IPS-18a (cell line): ENCODE data around the gene SIGLEC5.
A peak's percentile ranks its signal among the peaks of the same experiment; 100 is the strongest.

Experiments used
- H3K27ac ChIP-seq: one replicate; pipeline ENCODE4 v1.5.1; 2013; ENCODE audit warnings: low read length
- H3K27me3 ChIP-seq: one replicate; pipeline ENCODE4 v1.6.1; 2013; ENCODE audit warnings: mild to moderate bottlenecking, low read length; ENCODE audit not compliant: control insufficient read depth, insufficient read depth
- H3K36me3 ChIP-seq: one replicate; pipeline ENCODE4 v1.6.1; 2013; ENCODE audit warnings: low read depth, low read length; ENCODE audit not compliant: control insufficient read depth
- H3K4me1 ChIP-seq: one replicate; pipeline ENCODE4 v1.6.1; 2013; ENCODE audit warnings: low read depth, low read length; ENCODE audit not compliant: control insufficient read depth
- H3K4me3 ChIP-seq: one replicate; pipeline ENCODE4 v1.5.1; 2013; ENCODE audit warnings: low read length
- H3K9ac ChIP-seq: one replicate; pipeline ENCODE4 v1.6.1; 2013; ENCODE audit warnings: mild to moderate bottlenecking, low read length, moderate library complexity
- H3K9me3 ChIP-seq: one replicate; pipeline ENCODE4 v1.6.1; 2013; ENCODE audit warnings: low read depth, low read length; ENCODE audit not compliant: control insufficient read depth

Gene SIGLEC5

DNA sequence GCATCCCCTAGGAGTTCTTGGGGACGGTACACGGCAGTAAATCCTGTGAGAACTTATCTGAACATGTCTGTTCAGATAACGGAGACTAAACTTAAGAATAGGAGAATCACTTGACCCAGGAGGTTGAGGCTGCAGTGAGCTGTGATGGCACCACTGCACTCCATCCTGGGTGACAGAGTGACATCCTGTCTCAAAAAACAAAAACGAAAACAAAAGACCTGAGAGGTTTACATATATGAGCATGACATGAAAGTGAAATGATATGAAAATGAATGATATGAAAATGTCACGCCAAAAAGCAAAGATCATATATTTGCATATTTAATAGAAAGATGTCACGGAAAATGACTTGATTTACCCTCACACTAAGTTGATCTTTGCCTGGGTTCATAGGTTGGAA, 53.4 kb downstream of the SIGLEC5 start:
- Histone ChIP-seq H3K27ac (no peak overlapping the region), H3K9ac (no peak overlapping the region), H3K27me3 (no peaks in the 10 kb centered on the region), H3K4me3 (no peak overlapping the region), H3K4me1 (peaks cover 3% of the 10 kb centered on the region), H3K9me3 (no peaks in the 10 kb centered on the region), H3K36me3 (peaks cover 18% of the 10 kb centered on the region)

DNA sequence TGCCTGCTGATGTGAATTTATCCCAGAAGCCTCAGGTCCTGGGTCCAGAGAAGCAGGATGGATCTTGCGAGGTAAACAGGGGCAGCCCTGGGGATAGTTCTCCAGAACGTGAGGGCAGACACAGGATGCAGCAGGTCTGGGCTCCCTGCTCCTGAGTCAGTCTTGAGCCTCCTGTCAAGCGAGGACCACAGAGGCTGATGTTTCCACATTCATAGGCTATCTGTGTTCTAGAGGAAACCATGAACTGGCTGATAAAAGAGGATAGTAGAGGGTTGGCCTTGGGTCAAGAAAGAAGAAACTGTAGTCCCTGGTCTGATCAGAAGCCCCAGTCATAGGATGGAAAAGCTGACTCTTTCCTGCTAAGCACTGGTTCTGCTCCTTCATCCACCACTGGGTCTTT, 56.9 kb downstream of the SIGLEC5 start:
- Histone ChIP-seq H3K9me3 (no peaks in the 10 kb centered on the region), H3K4me3 (no peak overlapping the region), H3K27me3 (peaks cover 3% of the 10 kb centered on the region), H3K4me1 (peaks cover 5% of the 10 kb centered on the region), H3K27ac (no peak overlapping the region), H3K9ac (no peak overlapping the region), H3K36me3 (peaks cover 9% of the 10 kb centered on the region)

DNA sequence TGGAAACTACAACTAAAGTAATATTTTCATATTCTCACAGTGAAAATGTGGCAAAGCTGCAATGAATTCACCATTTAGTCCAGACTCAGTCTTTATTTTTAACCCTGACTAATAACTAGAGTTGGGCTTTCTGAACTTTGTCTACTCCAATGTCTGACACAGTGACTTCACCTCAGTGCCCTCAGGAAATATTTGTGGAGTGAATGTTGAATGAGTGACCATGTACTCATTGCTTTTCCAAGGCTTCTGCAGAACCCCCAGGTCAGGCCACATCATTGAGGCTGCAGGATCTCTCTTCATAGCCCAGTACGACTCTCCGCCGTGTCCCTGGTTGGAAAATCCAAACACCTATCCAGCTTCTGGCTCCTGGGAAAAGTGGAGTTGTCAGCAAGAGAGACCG, 57.3 kb downstream of the SIGLEC5 start:
- Histone ChIP-seq H3K27me3 (peaks cover 6% of the 10 kb centered on the region), H3K36me3 (peaks cover 9% of the 10 kb centered on the region), H3K4me3 (no peak overlapping the region), H3K9ac (no peak overlapping the region), H3K4me1 (peaks cover 5% of the 10 kb centered on the region), H3K9me3 (no peaks in the 10 kb centered on the region), H3K27ac (no peak overlapping the region)

DNA sequence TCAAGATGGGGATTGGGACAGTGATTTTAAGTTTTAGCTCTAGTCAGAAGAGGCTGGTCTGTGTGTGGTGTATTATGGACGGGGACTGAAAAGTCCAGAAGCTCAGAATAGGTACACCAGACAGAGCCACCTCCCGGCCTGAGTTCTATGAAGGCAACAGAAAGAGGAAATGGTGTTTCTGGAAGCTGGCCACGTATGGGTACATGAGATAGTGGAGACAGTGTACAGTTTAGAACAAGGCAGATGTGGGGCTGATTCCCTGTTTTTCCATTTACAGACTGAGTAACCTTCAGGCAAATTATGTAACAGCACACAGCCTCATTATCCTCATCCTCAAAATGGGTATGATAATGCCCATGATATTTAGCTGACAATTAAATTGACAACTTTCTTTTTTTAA, 57.8 kb downstream of the SIGLEC5 start:
- Histone ChIP-seq H3K27me3 (peaks cover 11% of the 10 kb centered on the region), H3K36me3 (peaks cover 9% of the 10 kb centered on the region), H3K4me3 (peak overlapping the region; percentile 88), H3K9ac (no peak overlapping the region), H3K27ac (no peak overlapping the region), H3K4me1 (peaks cover 5% of the 10 kb centered on the region), H3K9me3 (no peaks in the 10 kb centered on the region)

DNA sequence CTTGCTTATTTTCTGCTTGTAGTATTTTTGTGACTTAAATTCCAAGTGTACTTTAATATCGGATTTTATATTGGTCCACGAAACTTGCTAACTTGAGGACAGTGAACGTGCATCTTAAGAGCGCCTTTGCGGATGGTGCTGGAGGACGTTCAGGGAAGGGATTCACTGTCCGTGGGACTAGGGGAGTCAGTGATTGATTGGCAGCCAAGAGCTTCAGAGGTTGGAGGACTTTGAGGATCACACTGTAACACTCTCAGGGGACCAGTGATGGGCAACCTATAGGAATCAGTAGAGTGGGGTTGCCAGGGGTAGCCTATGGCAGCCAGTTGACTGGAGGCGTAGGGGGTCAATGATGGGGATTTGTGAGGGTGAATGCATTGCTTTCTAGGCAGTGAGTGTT, 58.6 kb downstream of the SIGLEC5 start:
- Histone ChIP-seq H3K27ac (no peak overlapping the region), H3K36me3 (peaks cover 9% of the 10 kb centered on the region), H3K4me1 (peaks cover 5% of the 10 kb centered on the region)

DNA sequence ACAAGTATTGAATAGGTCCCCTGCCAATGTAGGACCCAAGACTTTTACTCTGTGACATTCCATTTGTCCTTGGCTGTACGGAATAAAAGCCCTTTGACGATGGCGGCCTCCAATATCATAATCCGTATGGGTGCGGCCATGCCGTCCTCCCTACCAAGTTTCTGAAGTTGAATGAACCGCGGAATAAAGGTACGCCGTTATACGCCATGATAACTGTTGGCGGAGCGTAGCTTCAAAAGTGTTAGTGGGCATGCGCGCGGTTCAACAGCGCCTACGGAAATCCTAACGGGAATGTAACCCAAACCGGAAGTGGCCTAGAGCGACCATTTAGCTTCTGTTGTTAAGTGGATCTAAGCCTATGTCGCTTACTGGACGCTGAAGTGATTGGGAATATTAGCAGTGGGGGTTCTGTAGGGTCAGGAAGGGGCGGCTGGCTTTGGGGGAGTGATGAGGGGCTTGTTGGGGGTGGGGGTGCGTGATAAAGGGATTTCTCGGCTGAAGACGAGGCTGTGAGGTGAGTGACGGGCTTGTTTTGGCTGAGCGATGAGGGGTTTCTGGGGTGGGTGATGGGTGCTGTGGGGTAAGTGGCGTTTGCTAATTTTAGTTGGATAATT, 59.1 kb downstream of the SIGLEC5 start, which contains the start of gene ZNF175:
ZNF175 (plus strand) TSS at position 322 of the 614 bp plus-strand sequence. CDS start 2,047 bp downstream, outside the sequence.
- Histone ChIP-seq H3K27ac (no peak within 1 kb of the TSS), H3K4me3 (peak within 1 kb of the TSS; percentile 88), H3K9ac (peak within 1 kb of the TSS; percentile 78)

More for the DNA sequence above, 58.6 kb downstream of the SIGLEC5 start:
- H3K27me3 ChIP-seq, result peaks cover 15% of the 10 kb centered on the region
- peak overlapping the region; percentile 78 for H3K9ac ChIP-seq
- peak overlapping the region; percentile 88 for H3K4me3 ChIP-seq
- H3K9me3 ChIP-seq, result no peaks in the 10 kb centered on the region

DNA sequence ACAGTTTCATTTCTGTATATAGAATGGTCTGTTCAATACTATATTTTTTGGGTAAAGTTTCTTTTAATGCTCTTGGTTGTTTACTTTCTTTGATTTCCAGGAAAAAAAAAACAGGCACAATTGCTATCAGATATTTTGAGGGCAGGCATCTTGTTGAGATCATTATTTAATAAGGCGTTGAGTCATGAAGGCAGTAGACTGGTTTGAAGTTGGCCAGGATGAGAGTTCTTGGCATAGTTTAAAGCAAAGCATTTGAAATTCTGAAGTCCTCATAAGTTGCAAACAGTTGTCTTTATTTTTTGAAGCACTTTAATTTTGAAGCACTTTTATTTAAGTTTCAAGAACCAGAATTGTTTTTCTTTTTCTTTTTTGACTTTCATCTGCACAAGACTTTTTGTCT, 61.7 kb downstream of the SIGLEC5 start:
- peaks cover 5% of the 10 kb centered on the region for H3K4me1 ChIP-seq
- H3K27me3 ChIP-seq, result peaks cover 15% of the 10 kb centered on the region
- H3K9ac ChIP-seq, result no peak overlapping the region

More for the DNA sequence above, 59.1 kb downstream of the SIGLEC5 start, which contains the start of gene ZNF175:
- Histone ChIP-seq H3K36me3 (peaks cover 9% of the 10 kb centered on the region), H3K27me3 (peaks cover 15% of the 10 kb centered on the region), H3K9me3 (no peaks in the 10 kb centered on the region), H3K4me1 (peaks cover 5% of the 10 kb centered on the region)

DNA sequence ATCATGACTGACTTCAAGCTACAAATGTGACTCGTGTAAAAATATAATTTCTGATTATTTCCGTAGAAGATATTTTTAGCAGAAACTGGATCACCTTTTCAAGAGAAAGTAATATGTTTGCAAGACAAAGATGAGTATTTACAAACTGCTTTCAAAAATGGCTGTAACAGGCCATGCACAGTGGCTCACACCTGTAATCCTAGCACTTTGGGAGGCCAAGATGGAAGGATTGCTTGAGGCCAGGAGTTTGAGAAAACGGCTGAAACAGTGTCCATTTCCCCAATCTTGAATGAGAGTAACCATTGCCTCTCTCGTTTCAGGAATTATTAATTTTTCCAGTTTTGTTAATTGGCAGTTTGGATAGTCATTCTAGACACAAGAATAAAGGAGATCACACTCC, 62.6 kb downstream of the SIGLEC5 start:
- peaks cover 15% of the 10 kb centered on the region for H3K27me3 ChIP-seq
- H3K9me3 ChIP-seq, result no peaks in the 10 kb centered on the region
- H3K27ac ChIP-seq, result no peak overlapping the region
- H3K4me1 ChIP-seq, result peaks cover 5% of the 10 kb centered on the region
- no peaks in the 10 kb centered on the region for H3K36me3 ChIP-seq
- no peak overlapping the region for H3K9ac ChIP-seq
- no peak overlapping the region for H3K4me3 ChIP-seq

More for the DNA sequence above, 61.7 kb downstream of the SIGLEC5 start:
- Histone ChIP-seq H3K36me3 (peaks cover 5% of the 10 kb centered on the region), H3K9me3 (no peaks in the 10 kb centered on the region), H3K27ac (no peak overlapping the region), H3K4me3 (no peak overlapping the region)

DNA sequence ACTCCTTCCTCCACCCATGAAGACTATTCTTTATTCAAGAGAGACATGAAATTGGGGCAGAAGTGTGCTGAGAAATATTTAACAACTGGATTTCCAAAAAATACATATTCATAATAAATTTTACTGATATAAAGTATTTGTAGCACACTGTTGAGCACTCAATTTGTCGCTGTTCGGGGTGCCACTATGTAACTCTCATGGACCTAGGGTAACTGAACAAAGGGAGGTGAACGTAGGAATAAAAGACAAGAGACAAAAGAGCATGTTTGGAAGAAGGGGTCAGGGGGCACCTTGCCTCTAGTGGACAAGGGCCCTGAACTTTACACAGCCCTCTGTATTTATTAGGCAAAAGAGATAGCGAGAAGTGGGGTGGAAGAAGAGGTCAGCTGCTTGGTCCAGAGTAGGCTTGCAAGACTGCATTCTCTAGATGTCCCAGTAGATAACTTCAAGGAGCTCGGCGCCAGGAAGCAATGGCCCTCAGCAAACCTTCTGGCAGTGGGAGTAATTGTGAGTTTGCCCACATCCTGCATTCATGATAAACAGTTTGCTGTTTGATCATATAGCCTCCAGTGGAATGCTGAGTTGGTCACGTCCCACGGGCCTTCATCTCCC, 63.6 kb downstream of the SIGLEC5 start:
- Histone ChIP-seq H3K27me3 (peaks cover 15% of the 10 kb centered on the region), H3K36me3 (no peaks in the 10 kb centered on the region), H3K4me1 (no peaks in the 10 kb centered on the region), H3K9ac (no peak overlapping the region), H3K27ac (no peak overlapping the region), H3K9me3 (no peaks in the 10 kb centered on the region), H3K4me3 (no peak overlapping the region)

DNA sequence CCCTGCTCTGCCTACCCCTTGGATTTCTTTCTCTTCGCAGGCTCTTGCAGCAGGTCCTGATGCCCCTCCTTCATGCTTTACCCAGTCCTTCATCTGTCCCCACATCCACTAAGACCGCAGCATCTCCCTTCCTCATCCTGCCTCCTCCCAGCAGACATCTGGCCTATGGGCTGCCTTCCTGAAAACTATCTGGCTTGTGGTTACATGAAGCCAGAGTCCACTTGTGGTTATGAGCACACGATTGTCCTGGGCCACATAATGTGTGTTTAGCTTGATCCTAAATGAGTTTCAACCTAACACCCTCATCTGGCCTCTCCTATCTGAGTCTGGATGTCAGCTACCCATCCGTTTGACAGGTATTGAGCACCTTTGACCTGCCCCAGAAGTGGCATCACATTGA, 64.6 kb downstream of the SIGLEC5 start:
- H3K27me3 ChIP-seq, result peaks cover 15% of the 10 kb centered on the region
- H3K9me3 ChIP-seq, result no peaks in the 10 kb centered on the region
- no peak overlapping the region for H3K27ac ChIP-seq
- H3K36me3 ChIP-seq, result no peaks in the 10 kb centered on the region
- H3K4me1 ChIP-seq, result no peaks in the 10 kb centered on the region
- no peak overlapping the region for H3K9ac ChIP-seq
- no peak overlapping the region for H3K4me3 ChIP-seq

DNA sequence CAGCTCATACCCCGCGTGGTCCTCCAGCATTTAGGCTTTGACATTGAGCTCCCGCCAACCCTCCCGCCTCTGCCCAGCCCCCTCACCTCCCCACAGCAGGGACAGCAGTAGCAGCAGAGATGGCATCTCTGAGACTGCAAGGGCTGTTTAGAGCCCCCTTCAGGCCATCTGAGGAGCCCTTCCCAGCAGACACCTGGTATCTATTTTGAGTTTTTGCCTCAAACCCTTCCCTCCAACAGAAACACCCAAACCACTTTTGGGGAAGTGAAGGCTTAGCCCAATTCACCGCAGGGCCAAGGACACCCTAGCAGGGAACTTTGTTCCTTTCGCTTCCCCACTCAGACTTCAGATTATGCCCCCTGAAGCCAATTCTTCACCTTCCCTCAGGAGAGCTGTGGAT, 65.4 kb downstream of the SIGLEC5 start:
- Histone ChIP-seq H3K4me1 (no peaks in the 10 kb centered on the region), H3K36me3 (no peaks in the 10 kb centered on the region), H3K27ac (no peak overlapping the region), H3K9ac (no peak overlapping the region), H3K4me3 (no peak overlapping the region), H3K27me3 (peaks cover 15% of the 10 kb centered on the region), H3K9me3 (no peaks in the 10 kb centered on the region)
